ENCODE data around the gene MED23. TPM values are rescaled to one million over a fixed set of nuclear protein-coding genes. Genes with fewer than 3 reads are reported as not detected.

MED23 gene
- total RNA-seq, 1 experiment from 2014 or later: 18.1 TPM

DNA sequence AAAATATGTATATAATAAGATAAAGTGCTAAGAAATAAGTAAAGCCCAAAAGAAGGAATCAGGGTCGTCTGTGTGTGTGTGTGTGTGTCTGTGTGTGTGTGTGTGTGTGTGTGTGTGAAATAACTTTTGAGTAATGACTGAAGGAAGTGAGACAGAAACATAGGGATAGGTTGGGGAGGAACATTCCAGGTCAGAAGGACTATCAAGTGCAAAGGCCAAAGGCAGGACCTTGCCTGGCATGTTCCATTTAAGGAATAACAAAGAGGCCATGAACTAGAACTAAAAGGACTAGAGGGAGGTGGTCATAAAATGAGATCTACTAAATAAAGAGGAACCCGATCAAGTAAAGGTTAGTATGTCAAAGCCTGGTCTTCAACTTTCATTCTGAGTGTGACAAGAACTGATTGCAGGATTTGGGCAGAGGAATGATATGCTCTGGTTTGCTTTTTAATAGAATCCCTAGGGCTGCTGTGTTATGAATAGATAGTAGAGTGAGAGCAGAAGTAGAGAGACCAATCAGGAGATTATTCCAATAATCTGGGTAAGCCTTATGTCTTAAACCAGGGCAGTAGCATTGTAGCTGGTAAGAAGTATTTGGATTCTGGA, 15.9 kb upstream of the MED23 start:
- no peaks in the 10 kb centered on the region for H3K79me2 ChIP-seq (ENCODE audit: low read length)
- no peak overlapping the region for H3K9ac ChIP-seq (ENCODE audit: low read length)
- H2AFZ ChIP-seq (ENCODE audit: low read length): no peak overlapping the region
- no peaks in the 10 kb centered on the region for H3K4me1 ChIP-seq (ENCODE audit: insufficient read depth, low read length)
- H3K4me2 ChIP-seq (ENCODE audit: low read length): no peak overlapping the region
- H3K27ac ChIP-seq (ENCODE audit: low read length): no peak overlapping the region
- POLR2A ChIA-PET (ENCODE audit: unreplicated experiment): no interaction called here
- H3K27me3 ChIP-seq (ENCODE audit: low read length): no peaks in the 10 kb centered on the region
- intact Hi-C loops (cut with micrococcal nuclease): no loop called here
- H3K4me3 ChIP-seq (ENCODE audit: low read length): no peak overlapping the region
- no peaks in the 10 kb centered on the region for H3K36me3 ChIP-seq (ENCODE audit: low read depth, low read length)
- no peak for TF ChIP-seq CTCF (conservative IDR thresholded peaks at IDR 0.05; ENCODE audit: low read depth, low read length)
- H3K9me2 ChIP-seq (replicated peaks; ENCODE audit: low read length): no peaks in the 10 kb centered on the region
- H3F3A ChIP-seq (ENCODE audit: low read length, unreplicated experiment): no peaks in the 10 kb centered on the region
- no TSS peak for BruUV-seq (replicated peaks)
- CTCF ChIA-PET: no interaction called here
- no peak for DNase-seq
- no peaks in the 10 kb centered on the region for H3K9me3 ChIP-seq (ENCODE audit: low read length)
- no peak for ATAC-seq
- no peaks in the 10 kb centered on the region for H4K20me1 ChIP-seq (ENCODE audit: low read length)

DNA sequence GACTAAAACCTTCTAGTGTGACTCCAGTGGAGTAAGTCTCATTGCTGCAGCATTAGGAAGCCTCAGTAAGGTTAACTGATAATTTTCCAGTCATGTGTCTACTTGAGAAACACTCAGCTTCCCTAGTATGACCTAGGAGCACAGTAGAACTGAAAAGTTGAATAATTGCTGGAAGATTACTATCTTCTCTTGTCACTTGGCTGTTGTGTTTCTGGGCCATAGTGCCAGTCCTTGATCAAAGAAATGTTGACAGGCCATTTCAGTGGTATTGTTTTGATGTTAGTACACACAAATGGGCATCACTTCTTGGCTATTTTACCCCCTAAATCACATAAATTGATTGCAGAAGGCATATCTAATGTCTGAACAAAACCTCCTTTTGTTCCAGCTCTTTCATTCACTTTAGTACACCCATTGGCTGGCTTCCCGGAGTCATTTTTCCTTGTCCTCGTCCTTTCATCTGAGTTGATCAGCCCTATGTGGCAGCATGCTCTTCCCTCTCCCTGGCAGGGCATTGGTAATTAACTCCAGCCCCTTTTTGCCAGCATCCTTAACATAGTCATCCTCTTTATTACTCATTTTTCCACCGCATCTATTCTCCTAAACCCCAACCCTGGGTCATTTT, 15.1 kb upstream of the MED23 start:
- TF ChIP-seq EZH2phosphoT487 (IDR thresholded peaks at IDR 0.05; ENCODE audit: borderline replicate concordance, low read length) (no peak), CTCF (conservative IDR thresholded peaks at IDR 0.05; ENCODE audit: low read depth, low read length) (no peak), EZH2 (IDR thresholded peaks at IDR 0.05; ENCODE audit: low read length, unreplicated experiment) (no peak)
- Histone ChIP-seq H3K9me3 (ENCODE audit: low read length) (no peaks in the 10 kb centered on the region), H2AFZ (ENCODE audit: low read length) (no peak overlapping the region), H3F3A (ENCODE audit: low read length, unreplicated experiment) (no peaks in the 10 kb centered on the region), H3K9ac (ENCODE audit: low read length) (no peak overlapping the region), H3K79me2 (ENCODE audit: low read length) (no peaks in the 10 kb centered on the region), H3K4me2 (ENCODE audit: low read length) (no peak overlapping the region), H3K4me3 (ENCODE audit: low read length) (no peak overlapping the region), H3K36me3 (ENCODE audit: low read depth, low read length) (no peaks in the 10 kb centered on the region), H4K20me1 (ENCODE audit: low read length) (no peaks in the 10 kb centered on the region), H3K27ac (ENCODE audit: low read length) (no peak overlapping the region), H3K27me3 (ENCODE audit: low read length) (no peaks in the 10 kb centered on the region), H3K4me1 (ENCODE audit: insufficient read depth, low read length) (no peaks in the 10 kb centered on the region), H3K9me2 (replicated peaks; ENCODE audit: low read length) (no peaks in the 10 kb centered on the region)
- ChIA-PET POLR2A (ENCODE audit: unreplicated experiment) (no interaction called here), CTCF (no interaction called here)
- ATAC-seq (no peak), DNase-seq (no peak)
- intact Hi-C loops (cut with micrococcal nuclease): no loop called here
- BruUV-seq (replicated peaks): no TSS peak

GRCh38 chr6:131642565-131642964, 14.5 kb upstream of the MED23 start:
- H3K4me2 ChIP-seq (ENCODE audit: low read length): no peak overlapping the region
- H4K20me1 ChIP-seq (ENCODE audit: low read length): no peaks in the 10 kb centered on the region
- ChIA-PET POLR2A (ENCODE audit: unreplicated experiment) (no interaction called here), CTCF (no interaction called here)
- H3K4me3 ChIP-seq (ENCODE audit: low read length): no peak overlapping the region
- H3K27me3 ChIP-seq (ENCODE audit: low read length): no peaks in the 10 kb centered on the region
- no peak overlapping the region for H3K27ac ChIP-seq (ENCODE audit: low read length)
- no peak overlapping the region for H2AFZ ChIP-seq (ENCODE audit: low read length)
- no peaks in the 10 kb centered on the region for H3F3A ChIP-seq (ENCODE audit: low read length, unreplicated experiment)
- no peak overlapping the region for H3K9ac ChIP-seq (ENCODE audit: low read length)
- no peaks in the 10 kb centered on the region for H3K79me2 ChIP-seq (ENCODE audit: low read length)
- no peaks in the 10 kb centered on the region for H3K9me2 ChIP-seq (replicated peaks; ENCODE audit: low read length)
- DNase-seq (no peak), ATAC-seq (no peak)
- intact Hi-C loops (cut with micrococcal nuclease): no loop called here
- BruUV-seq (replicated peaks): no TSS peak
- H3K9me3 ChIP-seq (ENCODE audit: low read length): no peaks in the 10 kb centered on the region
- TF ChIP-seq EZH2phosphoT487 (IDR thresholded peaks at IDR 0.05; ENCODE audit: borderline replicate concordance, low read length): no peak
- no peak for TF ChIP-seq EZH2 (IDR thresholded peaks at IDR 0.05; ENCODE audit: low read length, unreplicated experiment)
- no peak for TF ChIP-seq CTCF (conservative IDR thresholded peaks at IDR 0.05; ENCODE audit: low read depth, low read length)
- H3K4me1 ChIP-seq (ENCODE audit: insufficient read depth, low read length): no peaks in the 10 kb centered on the region
- H3K36me3 ChIP-seq (ENCODE audit: low read depth, low read length): no peaks in the 10 kb centered on the region

Measured in PC-3 (cell line).